ENCODE measurements around the gene NTN1. TPM values are rescaled to one million over a fixed set of nuclear protein-coding genes. Genes with fewer than 3 reads are reported as not detected.

Gene NTN1
- total RNA-seq, 1 experiment from 2014 or later, result 17.7 TPM

GRCh38 chr17:9006175-9006767 is 15.0 kb upstream of the NTN1 start:
- no peak overlapping the region for H2AFZ ChIP-seq
- no peaks in the 10 kb centered on the region for H4K20me1 ChIP-seq (ENCODE audit: insufficient read depth)
- H3K4me3 ChIP-seq, result no peak overlapping the region
- BruUV-seq (replicated peaks), result no TSS peak
- H3K9me3 ChIP-seq (ENCODE audit: insufficient read depth, low read depth), result no peaks in the 10 kb centered on the region
- intact Hi-C loops (cut with micrococcal nuclease; ENCODE audit: unreplicated experiment), result loop anchor here (10.0 kb wide), 1 partner anchor 109 kb away; no protein-coding TSS in a partner anchor
- no peak overlapping the region for H3K4me2 ChIP-seq
- ChIA-PET CTCF (no interaction called here), POLR2A (ENCODE audit: unreplicated experiment) (no interaction called here)
- H3K36me3 ChIP-seq (ENCODE audit: low read depth), result no peaks in the 10 kb centered on the region
- DNase-seq, result no peak
- no peaks in the 10 kb centered on the region for H3K9me2 ChIP-seq (ENCODE audit: insufficient read depth)
- no peaks in the 10 kb centered on the region for H3K79me2 ChIP-seq (ENCODE audit: low read depth)
- no peak overlapping the region for H3K27ac ChIP-seq
- H3K4me1 ChIP-seq (replicated peaks; ENCODE audit: insufficient read depth), result no peaks in the 10 kb centered on the region
- no peaks in the 10 kb centered on the region; the same call in 1 of the 2 replicates for H3K27me3 ChIP-seq (ENCODE audit: insufficient read depth, low read depth)
- no peak for TF ChIP-seq EZH2 (IDR thresholded peaks at IDR 0.05; ENCODE audit: low read depth)
- TF ChIP-seq CTCF (conservative IDR thresholded peaks at IDR 0.05), result no peak
- H3F3A ChIP-seq (ENCODE audit: insufficient read depth, low read depth), result no peaks in the 10 kb centered on the region

DNA sequence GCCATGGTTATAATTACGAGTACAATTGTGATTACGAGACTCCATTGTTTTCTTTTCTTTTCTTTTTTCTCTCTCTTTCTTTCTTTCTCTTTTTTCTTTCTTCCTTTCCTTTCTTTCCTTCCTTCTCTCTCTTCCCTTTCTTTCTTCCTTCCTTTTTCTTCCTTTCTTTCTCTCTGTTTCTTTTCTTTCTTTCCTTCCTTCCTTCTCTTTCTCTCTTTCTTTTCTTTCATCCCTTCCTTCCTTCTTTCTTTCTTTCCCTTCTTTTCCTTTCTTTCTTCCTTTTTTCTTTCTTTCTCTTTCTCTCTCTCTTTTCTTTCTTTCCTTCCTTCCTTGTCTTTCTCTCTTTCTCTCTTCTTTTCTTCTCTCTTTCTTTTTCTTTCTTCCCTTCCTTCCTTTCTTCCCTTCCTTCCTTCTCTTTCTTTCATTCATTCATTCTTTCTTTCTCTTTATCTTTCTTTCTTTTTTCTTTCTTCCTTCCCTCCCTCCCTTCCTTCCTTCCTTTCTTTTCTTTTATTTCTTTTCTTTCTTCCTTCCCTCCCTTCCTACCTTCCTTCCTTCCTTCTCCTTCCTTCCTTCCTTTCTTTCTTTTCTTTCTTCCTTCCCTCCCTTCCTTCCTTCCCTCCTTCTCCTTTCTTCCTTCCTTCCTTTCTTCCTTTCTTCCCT is 14.1 kb upstream of the NTN1 start:
- ChIA-PET CTCF (no interaction called here), POLR2A (ENCODE audit: unreplicated experiment) (no interaction called here)
- H3K36me3 ChIP-seq (ENCODE audit: low read depth), result no peaks in the 10 kb centered on the region
- H3F3A ChIP-seq (ENCODE audit: insufficient read depth, low read depth), result no peaks in the 10 kb centered on the region
- no peak overlapping the region for H2AFZ ChIP-seq
- H3K4me2 ChIP-seq, result no peak overlapping the region
- no peaks in the 10 kb centered on the region for H4K20me1 ChIP-seq (ENCODE audit: insufficient read depth)
- DNase-seq, result no peak
- BruUV-seq (replicated peaks), result no TSS peak
- H3K9me3 ChIP-seq (ENCODE audit: insufficient read depth, low read depth), result no peaks in the 10 kb centered on the region
- H3K4me3 ChIP-seq, result no peak overlapping the region
- H3K79me2 ChIP-seq (ENCODE audit: low read depth), result no peaks in the 10 kb centered on the region
- H3K4me1 ChIP-seq (replicated peaks; ENCODE audit: insufficient read depth), result no peaks in the 10 kb centered on the region
- no peaks in the 10 kb centered on the region; the same call in 1 of the 2 replicates for H3K27me3 ChIP-seq (ENCODE audit: insufficient read depth, low read depth)
- no peaks in the 10 kb centered on the region for H3K9me2 ChIP-seq (ENCODE audit: insufficient read depth)
- TF ChIP-seq CTCF (conservative IDR thresholded peaks at IDR 0.05), result no peak
- TF ChIP-seq EZH2 (IDR thresholded peaks at IDR 0.05; ENCODE audit: low read depth), result no peak
- H3K27ac ChIP-seq, result no peak overlapping the region
- intact Hi-C loops (cut with micrococcal nuclease; ENCODE audit: unreplicated experiment), result loop anchor here (10.0 kb wide), 1 partner anchor 108 kb away; no protein-coding TSS in a partner anchor

GRCh38 chr17:9009096-9009495 is 12.2 kb upstream of the NTN1 start:
- no peaks in the 10 kb centered on the region for H3K9me3 ChIP-seq (ENCODE audit: insufficient read depth, low read depth)
- H3K36me3 ChIP-seq (ENCODE audit: low read depth), result no peaks in the 10 kb centered on the region
- DNase-seq, result no peak
- no TSS peak for BruUV-seq (replicated peaks)
- H2AFZ ChIP-seq, result no peak overlapping the region
- intact Hi-C loops (cut with micrococcal nuclease; ENCODE audit: unreplicated experiment), result loop anchor here (10.0 kb wide), 1 partner anchor 106 kb away; no protein-coding TSS in a partner anchor
- no peaks in the 10 kb centered on the region for H3K9me2 ChIP-seq (ENCODE audit: insufficient read depth)
- H3K4me1 ChIP-seq (replicated peaks; ENCODE audit: insufficient read depth), result no peaks in the 10 kb centered on the region
- H3K27ac ChIP-seq, result no peak overlapping the region
- no peaks in the 10 kb centered on the region for H4K20me1 ChIP-seq (ENCODE audit: insufficient read depth)
- TF ChIP-seq CTCF (conservative IDR thresholded peaks at IDR 0.05) (no peak), EZH2 (IDR thresholded peaks at IDR 0.05; ENCODE audit: low read depth) (no peak)
- ChIA-PET CTCF (interaction anchor here (0.5 to 0.7 kb wide), 2 partner anchors 13 to 206 kb away, joined by 3 read pairs; no protein-coding TSS in a partner anchor), POLR2A (ENCODE audit: unreplicated experiment) (interaction anchor here (0.6 kb wide), 1 partner anchor 188 kb away, joined by 5 read pairs; no protein-coding TSS in a partner anchor)
- H3K4me3 ChIP-seq, result no peak overlapping the region
- H3K27me3 ChIP-seq (ENCODE audit: insufficient read depth, low read depth), result no peaks in the 10 kb centered on the region
- no peak overlapping the region for H3K4me2 ChIP-seq
- H3F3A ChIP-seq (ENCODE audit: insufficient read depth, low read depth), result no peaks in the 10 kb centered on the region
- H3K79me2 ChIP-seq (ENCODE audit: low read depth), result no peaks in the 10 kb centered on the region

All from PC-9 (cell line).